Transverse colon (tissue), 3 donors: ENCODE results near the gene GPN1.

Experiments used
- EP300 ChIP-seq: sonication (generic); formaldehyde crosslinking; IDR thresholded peaks from one replicate; pipeline ENCODE4 v1.6.1; 2017; ENCODE audit warnings: antibody characterized with exemption, low read depth
- POLR2A ChIP-seq: fragments of 450-650 bp; IDR thresholded peaks from one replicate; pipeline ENCODE4 v1.6.1; 2016; ENCODE audit warnings: antibody characterized with exemption, mild to moderate bottlenecking, moderate library complexity
- TF ChIP-seq, protein P1 (sequence below), 5 experiments: fragments of 200-600 bp in 3 of 5; fragments of 450-650 bp in 2 of 5; sonication (generic) in 3 of 5; IDR thresholded peaks; 1 replicate in 2 of 5; 2 replicates in 3 of 5; pipeline ENCODE4 v1.5.1; 2016 to 2017; ENCODE audit warnings: antibody characterized with exemption in 5 of 5, inconsistent platforms in 3 of 5, mild to moderate bottlenecking in 2 of 5, moderate library complexity in 1 of 5

DNA sequence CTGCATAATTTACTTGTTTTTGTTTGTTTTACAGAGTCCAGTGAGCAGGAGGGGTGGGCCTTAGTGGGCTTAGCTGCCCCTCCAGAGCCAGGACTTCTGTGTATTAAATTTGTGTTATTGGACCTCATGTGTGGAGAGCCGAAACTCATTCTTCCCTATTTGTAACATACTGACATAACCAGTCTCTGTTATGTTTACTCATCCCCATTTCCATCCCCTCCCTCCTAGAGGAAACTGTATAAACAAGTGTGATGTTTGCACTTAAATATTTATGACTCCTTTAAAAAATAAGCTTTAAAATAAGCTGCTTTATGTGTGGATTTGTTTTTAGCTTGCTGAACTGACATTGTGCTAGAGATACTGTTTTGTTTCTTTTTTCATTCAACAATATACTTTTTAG, 32.2 kb upstream of the GPN1 start:
- no peak for TF ChIP-seq POLR2A
- TF ChIP-seq, protein P1, sequence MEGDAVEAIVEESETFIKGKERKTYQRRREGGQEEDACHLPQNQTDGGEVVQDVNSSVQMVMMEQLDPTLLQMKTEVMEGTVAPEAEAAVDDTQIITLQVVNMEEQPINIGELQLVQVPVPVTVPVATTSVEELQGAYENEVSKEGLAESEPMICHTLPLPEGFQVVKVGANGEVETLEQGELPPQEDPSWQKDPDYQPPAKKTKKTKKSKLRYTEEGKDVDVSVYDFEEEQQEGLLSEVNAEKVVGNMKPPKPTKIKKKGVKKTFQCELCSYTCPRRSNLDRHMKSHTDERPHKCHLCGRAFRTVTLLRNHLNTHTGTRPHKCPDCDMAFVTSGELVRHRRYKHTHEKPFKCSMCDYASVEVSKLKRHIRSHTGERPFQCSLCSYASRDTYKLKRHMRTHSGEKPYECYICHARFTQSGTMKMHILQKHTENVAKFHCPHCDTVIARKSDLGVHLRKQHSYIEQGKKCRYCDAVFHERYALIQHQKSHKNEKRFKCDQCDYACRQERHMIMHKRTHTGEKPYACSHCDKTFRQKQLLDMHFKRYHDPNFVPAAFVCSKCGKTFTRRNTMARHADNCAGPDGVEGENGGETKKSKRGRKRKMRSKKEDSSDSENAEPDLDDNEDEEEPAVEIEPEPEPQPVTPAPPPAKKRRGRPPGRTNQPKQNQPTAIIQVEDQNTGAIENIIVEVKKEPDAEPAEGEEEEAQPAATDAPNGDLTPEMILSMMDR (IDR thresholded peaks at IDR 0.05): no peak
- TF ChIP-seq EP300: no peak
